Adipocyte (in vitro differentiated cells): ENCODE results near the gene PKNOX2.

Experiments
- DNase-seq: peaks from one replicate; pipeline ENCODE4 v3.0.0-alpha.2; 2015; ENCODE audit warnings: low read depth
- H3K27me3 ChIP-seq: replicated peaks from 2 replicates; pipeline ENCODE4 v1.7.0; 2013; ENCODE audit warnings: mild to moderate bottlenecking, low read length, moderate library complexity; ENCODE audit not compliant: control insufficient read depth, insufficient read depth
- H3K36me3 ChIP-seq: 2 replicates; pipeline ENCODE4 v1.7.0; 2013; ENCODE audit warnings: low read length, mild to moderate bottlenecking, moderate library complexity; ENCODE audit not compliant: control insufficient read depth, insufficient read depth, severe bottlenecking
- H3K4me1 ChIP-seq: 2 replicates; pipeline ENCODE4 v1.7.0; 2013; ENCODE audit warnings: mild to moderate bottlenecking, low read length, moderate library complexity; ENCODE audit not compliant: control insufficient read depth, insufficient read depth
- H3K4me3 ChIP-seq: 2 replicates; pipeline ENCODE4 v1.7.0; 2013; ENCODE audit warnings: mild to moderate bottlenecking, low read length, moderate library complexity
- H3K9ac ChIP-seq: 2 replicates; pipeline ENCODE4 v1.7.0; 2013; ENCODE audit warnings: mild to moderate bottlenecking, low read length, moderate library complexity
- H3K9me3 ChIP-seq: 2 replicates; pipeline ENCODE4 v1.7.0; 2013; ENCODE audit warnings: mild to moderate bottlenecking, low read length, moderate library complexity; ENCODE audit not compliant: control insufficient read depth

Gene PKNOX2

GRCh38 chr11:125257190-125257579 is 92.6 kb downstream of the PKNOX2 start:
- Histone ChIP-seq H3K9me3 (no peaks in the 10 kb centered on the region), H3K36me3 (no peaks in the 10 kb centered on the region), H3K27me3 (no peaks in the 10 kb centered on the region), H3K9ac (no peak overlapping the region), H3K4me1 (peaks cover 13% of the 10 kb centered on the region), H3K4me3 (no peak overlapping the region)
- no peak for DNase-seq

DNA sequence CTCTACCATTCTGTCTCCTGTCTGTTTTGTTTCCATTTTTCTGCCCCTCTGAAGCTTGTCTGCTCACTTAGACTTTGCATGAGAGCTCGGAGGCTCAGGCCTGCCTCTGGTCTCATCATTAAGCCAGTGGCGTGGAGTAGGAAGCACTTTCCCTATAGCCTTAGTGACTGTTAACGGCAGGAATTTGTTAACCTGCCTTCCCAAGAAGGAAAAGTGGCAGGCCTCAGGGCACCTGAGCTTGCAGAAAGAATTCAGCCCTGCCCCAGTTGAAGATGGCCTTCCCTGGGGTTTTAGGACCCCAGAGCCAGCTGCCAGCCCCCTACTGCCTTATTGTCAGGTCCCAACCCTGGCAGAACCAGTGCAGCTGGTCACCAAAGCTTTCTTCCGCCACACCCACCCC is 93.2 kb downstream of the PKNOX2 start:
- Histone ChIP-seq H3K4me1 (peaks cover 14% of the 10 kb centered on the region), H3K27me3 (no peaks in the 10 kb centered on the region), H3K36me3 (no peaks in the 10 kb centered on the region), H3K9me3 (no peaks in the 10 kb centered on the region), H3K9ac (no peak overlapping the region), H3K4me3 (no peak overlapping the region)
- no peak for DNase-seq

DNA sequence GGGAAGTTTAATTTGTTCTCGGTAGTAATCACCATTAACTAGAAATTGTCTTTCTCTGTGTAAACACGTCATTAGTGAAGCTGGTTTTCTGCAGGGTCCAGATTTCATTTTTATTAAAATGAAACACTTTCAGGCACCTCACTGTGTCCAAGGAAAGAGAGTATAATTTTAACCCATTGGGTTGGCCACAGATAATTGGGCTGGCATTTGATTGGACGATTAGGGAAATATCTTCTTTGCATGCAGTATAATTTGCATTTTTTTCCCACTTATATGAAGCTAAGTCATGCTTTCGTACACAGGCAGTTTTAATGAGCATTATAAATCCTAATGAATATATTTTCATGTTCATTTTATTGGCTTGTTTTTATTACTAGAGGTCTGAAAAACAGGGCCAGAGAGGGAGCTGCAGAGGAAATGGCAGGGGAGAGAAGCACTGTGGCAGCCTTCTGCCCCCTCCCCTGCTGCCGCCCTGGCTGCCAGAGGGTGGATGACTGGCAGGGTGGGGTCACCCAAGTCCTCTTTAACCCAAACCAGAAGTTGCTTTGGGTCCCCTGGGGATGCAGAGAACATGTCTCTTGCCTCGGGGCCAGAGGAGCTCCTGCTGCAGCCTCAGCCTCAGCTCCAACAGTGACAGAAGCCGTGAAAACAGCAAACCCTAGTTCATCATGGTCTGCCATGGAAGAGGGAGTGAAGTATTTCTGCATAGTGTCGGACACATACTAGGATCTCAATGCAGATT is 93.9 kb downstream of the PKNOX2 start:
- no peaks in the 10 kb centered on the region for H3K27me3 ChIP-seq
- H3K4me1 ChIP-seq, result peaks cover 21% of the 10 kb centered on the region
- no peak overlapping the region for H3K9ac ChIP-seq
- no peaks in the 10 kb centered on the region for H3K9me3 ChIP-seq
- DNase-seq, result peak; percentile 23
- no peak overlapping the region for H3K4me3 ChIP-seq
- H3K36me3 ChIP-seq, result no peaks in the 10 kb centered on the region

DNA sequence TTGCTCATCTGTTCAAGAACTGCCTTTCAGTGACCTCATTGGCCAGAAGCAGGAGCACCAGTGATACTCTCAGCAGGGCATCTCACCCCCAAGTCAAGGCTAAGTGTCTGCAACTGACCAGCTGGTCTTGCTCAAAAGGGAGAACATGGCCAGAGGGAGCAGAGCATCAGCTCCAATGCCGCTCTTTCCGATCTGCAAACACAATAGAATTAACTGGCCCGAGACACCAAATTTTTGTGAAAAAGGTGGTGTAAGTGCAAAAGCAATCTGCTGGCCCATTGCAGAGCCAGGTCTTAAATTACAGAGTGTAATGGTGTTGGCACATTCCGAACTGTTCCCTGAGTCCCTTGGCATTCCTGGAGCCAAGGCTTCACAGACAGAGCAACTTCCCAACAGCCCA is 97.0 kb downstream of the PKNOX2 start:
- no peaks in the 10 kb centered on the region for H3K9me3 ChIP-seq
- H3K4me3 ChIP-seq, result no peak overlapping the region
- peaks cover 27% of the 10 kb centered on the region for H3K4me1 ChIP-seq
- H3K9ac ChIP-seq, result no peak overlapping the region
- no peak for DNase-seq
- H3K27me3 ChIP-seq, result no peaks in the 10 kb centered on the region
- H3K36me3 ChIP-seq, result no peaks in the 10 kb centered on the region

- H3K36me3 ChIP-seq, result no peaks in the 10 kb centered on the region
- no peaks in the 10 kb centered on the region for H3K9me3 ChIP-seq
- H3K9ac ChIP-seq, result no peak overlapping the region
- H3K4me1 ChIP-seq, result peaks cover 24% of the 10 kb centered on the region
- no peaks in the 10 kb centered on the region for H3K27me3 ChIP-seq
- H3K4me3 ChIP-seq, result no peak overlapping the region
- no peak for DNase-seq
Measured at GRCh38 chr11:125262194-125262829, 97.8 kb downstream of the PKNOX2 start.

DNA sequence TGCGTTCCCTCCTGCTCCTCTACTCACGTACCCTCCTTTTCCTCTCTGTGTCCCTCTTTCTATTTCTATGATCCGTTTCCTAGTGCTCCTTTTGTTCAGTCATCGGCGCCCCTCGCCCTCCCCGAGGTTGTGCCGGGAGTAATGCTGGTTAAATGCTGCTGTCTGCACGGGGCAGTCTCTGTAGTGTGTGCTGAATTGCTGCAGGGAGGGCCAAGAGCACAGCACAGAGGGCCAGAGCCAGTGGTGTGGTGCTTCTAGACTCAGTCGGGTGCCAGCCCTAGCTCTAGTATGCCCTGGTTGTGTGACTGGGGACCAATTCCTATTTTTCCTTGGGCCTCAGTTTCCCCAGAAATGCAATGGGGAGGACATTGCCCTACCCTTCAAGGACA is 98.3 kb downstream of the PKNOX2 start:
- H3K9me3 ChIP-seq, result no peaks in the 10 kb centered on the region
- DNase-seq, result peak; percentile 36
- peak overlapping the region; percentile 54 for H3K9ac ChIP-seq
- no peaks in the 10 kb centered on the region for H3K36me3 ChIP-seq
- no peaks in the 10 kb centered on the region for H3K27me3 ChIP-seq
- peaks cover 24% of the 10 kb centered on the region for H3K4me1 ChIP-seq
- no peak overlapping the region for H3K4me3 ChIP-seq

DNA sequence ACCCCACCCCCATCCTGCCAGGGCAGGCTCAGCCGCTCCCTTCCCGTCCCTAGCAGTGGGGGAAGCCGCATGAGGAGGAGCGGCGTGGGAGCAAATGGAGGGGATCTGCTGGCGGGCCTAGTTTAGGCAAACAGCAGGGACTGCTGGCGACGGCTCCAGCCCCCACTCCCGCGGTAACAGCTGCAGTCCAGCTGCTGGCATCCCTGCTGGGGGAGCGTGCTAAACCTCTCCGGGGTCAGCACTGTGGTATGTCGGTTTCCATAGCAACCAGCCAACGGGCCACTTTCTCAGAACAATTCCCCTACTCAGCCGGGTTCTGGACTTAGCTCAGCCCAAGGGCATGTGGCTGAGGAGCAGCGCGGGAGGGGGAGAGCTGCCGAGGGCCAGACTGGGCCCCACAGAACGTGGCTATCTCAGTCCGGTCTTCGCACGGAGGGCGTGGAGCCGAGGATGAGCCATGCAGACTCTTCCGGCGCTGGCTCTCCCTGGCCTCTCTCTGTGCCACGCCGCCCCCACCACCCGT is 98.8 kb downstream of the PKNOX2 start:
- Histone ChIP-seq H3K36me3 (no peaks in the 10 kb centered on the region), H3K9ac (peak overlapping the region; percentile 54), H3K4me1 (peaks cover 23% of the 10 kb centered on the region), H3K4me3 (peak overlapping the region; percentile 32), H3K27me3 (no peaks in the 10 kb centered on the region), H3K9me3 (no peaks in the 10 kb centered on the region)
- DNase-seq, result peak; percentile 97

DNA sequence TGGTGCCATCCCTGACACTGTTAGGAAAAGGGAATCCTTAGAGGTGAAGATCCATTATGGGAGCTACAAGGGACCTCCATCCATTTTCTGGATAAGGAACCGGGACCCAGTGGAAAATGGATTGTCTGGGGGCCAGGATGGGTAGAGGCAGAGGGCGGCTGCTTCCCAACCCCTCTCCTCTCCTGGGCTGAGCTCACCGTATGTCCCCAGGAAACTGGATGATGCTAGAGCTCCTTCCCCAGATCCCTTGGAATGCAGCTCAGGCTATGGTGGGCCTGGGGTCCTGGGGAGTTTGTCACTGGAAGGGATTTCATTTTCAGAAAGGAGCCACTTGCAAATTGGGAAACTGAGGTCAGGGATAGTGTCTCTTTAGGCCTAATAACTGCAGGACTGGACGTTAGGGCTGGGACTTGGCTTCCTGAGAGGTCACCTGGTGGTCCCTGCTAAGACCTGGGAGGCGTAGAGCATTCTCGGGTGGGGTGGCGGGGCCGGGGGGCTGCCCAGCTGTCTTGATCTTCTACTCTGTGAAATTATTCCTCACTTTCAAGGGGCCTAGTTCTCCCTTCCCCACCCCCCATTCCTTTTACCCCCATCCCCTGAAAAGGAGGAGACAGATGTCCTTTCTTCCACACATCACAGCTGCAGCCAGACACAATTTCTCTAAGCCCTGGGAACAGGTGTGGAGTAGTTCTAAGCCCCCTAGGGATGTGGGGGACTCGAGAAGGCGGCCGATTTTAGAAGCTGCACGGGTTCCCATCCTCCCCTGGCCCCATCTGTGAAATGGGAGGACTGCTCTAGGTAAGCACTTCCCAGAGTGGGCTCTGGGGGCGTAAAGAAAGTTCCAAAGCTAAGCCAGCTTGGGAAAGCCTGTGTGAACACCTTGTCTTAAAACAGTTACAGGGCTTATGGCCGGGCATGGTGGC is 99.8 kb downstream of the PKNOX2 start:
- no peak for DNase-seq
- Histone ChIP-seq H3K9me3 (no peaks in the 10 kb centered on the region), H3K27me3 (no peaks in the 10 kb centered on the region), H3K4me1 (peaks cover 14% of the 10 kb centered on the region), H3K9ac (peak overlapping the region; percentile 38), H3K36me3 (no peaks in the 10 kb centered on the region), H3K4me3 (no peak overlapping the region)

DNA sequence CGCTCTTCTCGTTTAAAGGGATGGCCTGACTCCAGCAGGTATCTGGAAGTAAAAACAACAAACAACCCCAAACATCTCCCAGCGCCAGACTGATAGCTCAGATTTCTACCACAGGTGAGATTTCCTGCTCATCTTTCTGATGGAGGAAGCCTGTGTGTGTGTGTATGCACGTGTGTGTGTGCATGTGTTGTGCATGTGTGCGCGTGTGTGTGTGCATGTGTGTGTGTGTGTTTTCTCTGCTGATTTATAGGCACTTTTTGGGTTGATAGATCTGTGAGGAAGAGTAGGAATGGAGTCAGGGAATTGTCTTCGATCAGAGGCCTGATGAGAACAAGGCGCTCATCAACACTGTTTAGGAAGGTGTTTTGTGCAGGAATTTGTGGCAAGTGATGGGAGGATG is 103.0 kb downstream of the PKNOX2 start:
- no peaks in the 10 kb centered on the region for H3K9me3 ChIP-seq
- H3K36me3 ChIP-seq, result no peaks in the 10 kb centered on the region
- no peak overlapping the region for H3K9ac ChIP-seq
- H3K4me3 ChIP-seq, result no peak overlapping the region
- no peak for DNase-seq
- no peaks in the 10 kb centered on the region for H3K27me3 ChIP-seq
- peaks cover 14% of the 10 kb centered on the region for H3K4me1 ChIP-seq

DNA sequence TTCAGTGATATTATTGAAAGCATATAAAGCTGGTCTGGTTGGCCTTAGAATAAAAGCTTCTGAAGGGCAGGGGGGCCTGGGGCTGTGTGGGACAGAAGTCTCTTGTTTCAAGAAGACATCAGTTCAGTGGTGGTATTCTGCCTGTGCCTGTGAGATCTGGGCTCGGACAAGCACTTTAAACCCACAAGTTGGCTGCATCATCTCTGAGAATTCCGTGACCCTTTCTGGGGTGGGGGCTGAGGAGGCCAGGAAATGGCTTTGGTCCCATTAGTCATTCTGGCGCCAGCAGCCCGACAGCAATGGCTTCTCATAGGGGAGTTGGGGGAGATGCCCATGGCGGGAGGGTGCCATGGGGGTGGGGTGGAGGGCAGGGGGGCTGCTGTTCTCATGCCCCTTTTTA is 104.1 kb downstream of the PKNOX2 start:
- Histone ChIP-seq H3K27me3 (no peaks in the 10 kb centered on the region), H3K9me3 (no peaks in the 10 kb centered on the region), H3K9ac (no peak overlapping the region), H3K4me3 (no peak overlapping the region), H3K4me1 (peaks cover 4% of the 10 kb centered on the region), H3K36me3 (no peaks in the 10 kb centered on the region)
- DNase-seq, result no peak

DNA sequence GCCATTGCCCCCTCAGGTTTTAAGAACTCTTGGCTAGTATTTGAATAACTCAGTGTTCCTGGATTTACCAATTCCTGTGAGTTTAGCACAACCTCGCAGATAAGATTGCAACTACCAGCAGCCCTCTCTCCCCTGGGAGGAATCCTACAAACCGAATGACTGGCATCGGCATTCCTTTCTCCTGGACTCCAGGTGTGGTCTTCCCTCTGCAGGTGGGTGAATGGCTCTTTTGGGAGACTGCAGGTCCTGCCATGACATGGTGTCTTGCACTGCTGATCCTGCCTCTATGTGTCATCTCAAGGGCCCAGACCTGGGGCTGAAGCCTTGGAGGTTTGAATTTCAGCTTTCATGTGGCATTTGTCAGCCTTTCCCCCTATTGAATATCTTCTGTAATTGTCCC is 105.6 kb downstream of the PKNOX2 start:
- H3K36me3 ChIP-seq, result no peaks in the 10 kb centered on the region
- no peak overlapping the region for H3K9ac ChIP-seq
- H3K4me1 ChIP-seq, result no peaks in the 10 kb centered on the region
- no peak overlapping the region for H3K4me3 ChIP-seq
- H3K9me3 ChIP-seq, result no peaks in the 10 kb centered on the region
- H3K27me3 ChIP-seq, result no peaks in the 10 kb centered on the region
- no peak for DNase-seq
